Mesothelial cell of epicardium (in vitro differentiated cells): ENCODE measurements around the gene ATXN2L. TPM values are rescaled to one million over a fixed set of nuclear protein-coding genes. Genes with fewer than 3 reads are reported as not detected.

ENCODE experiments used
- DNase-seq, 2 experiments: peaks; one replicate each; pipeline ENCODE4 v3.0.0; 2021; ENCODE audit warnings: low spot score in 2 of 2; ENCODE audit not compliant: unreplicated experiment in 2 of 2
- H3K27ac Mint-ChIP-seq: 2 replicates; pipeline ENCODE4 v1.8.0; 2021; ENCODE audit warnings: mixed read lengths
- H3K27me3 Mint-ChIP-seq: 2 replicates; pipeline ENCODE4 v1.8.0; 2021; ENCODE audit warnings: low read depth, mixed read lengths
- H3K36me3 Mint-ChIP-seq: 2 replicates; pipeline ENCODE4 v1.8.0; 2021; ENCODE audit warnings: mixed read lengths
- H3K4me1 Mint-ChIP-seq: 2 replicates; pipeline ENCODE4 v1.8.0; 2021; ENCODE audit warnings: mixed read lengths
- H3K4me3 Mint-ChIP-seq: 2 replicates; pipeline ENCODE4 v1.8.0; 2021; ENCODE audit warnings: mild to moderate bottlenecking, moderate library complexity, mixed read lengths
- H3K9me3 Mint-ChIP-seq: 2 replicates; pipeline ENCODE4 v1.8.0; 2021; ENCODE audit warnings: mixed read lengths
- total RNA-seq: library from RNA; stranded (reverse); gene quantifications from 3 replicates; pipeline ENCODE4 v1.2.1, GENCODE V29; 2021
- TF ChIP-seq, protein P1 (sequence below): fragments of 200-600 bp; sonication (generic); IDR thresholded peaks from one replicate; pipeline ENCODE4 v1.5.0; 2021; ENCODE audit warnings: antibody characterized with exemption; ENCODE audit not compliant: unreplicated experiment

ATXN2L gene
- total RNA-seq, 1 donor from 2014 or later = 230 TPM

DNA sequence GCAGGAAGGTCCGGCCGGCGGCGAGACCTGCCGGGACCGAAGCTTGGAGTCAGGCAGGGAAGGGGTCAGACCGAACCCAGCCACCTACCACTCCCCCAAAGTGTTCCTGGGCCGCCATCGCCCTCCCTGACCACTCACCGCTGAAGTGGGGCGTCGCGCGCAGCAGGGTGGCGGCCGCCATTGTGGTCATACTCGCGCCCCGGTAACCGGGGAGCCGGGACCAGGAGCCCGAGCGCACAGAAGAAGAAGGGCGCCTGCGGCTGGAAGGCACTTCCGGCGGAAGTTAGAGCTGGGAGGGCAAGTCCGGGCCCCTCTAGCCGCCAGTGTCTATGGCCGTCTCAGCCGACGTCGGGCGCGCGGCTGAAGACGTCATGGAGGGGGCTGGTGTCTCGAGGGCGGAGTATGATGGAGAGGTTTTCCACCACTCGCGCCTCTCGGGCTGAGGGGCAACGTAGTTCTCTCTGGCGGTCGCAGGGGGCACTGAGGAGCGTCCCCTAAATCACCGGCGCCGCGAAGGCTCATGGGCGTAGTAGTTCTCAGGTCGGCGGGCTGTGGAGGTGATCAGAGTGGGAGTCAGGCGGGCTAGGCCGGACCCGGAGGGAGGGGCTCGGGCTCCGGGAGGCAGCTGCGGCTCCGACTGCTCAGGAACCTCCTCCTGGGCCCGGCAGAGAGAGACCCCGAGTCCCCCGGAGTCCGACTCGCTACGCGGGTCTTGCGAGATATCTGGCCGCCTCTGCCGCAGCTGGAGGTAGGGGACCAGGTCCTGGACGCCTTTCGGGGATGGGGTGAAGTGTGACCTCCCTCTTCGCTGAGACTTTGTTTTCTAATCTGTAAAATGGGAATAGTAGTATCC is 23.5 kb downstream of the ATXN2L start, which contains the start of gene TUFM:
TUFM (minus strand) TSS at position 269 of the 853 bp plus-strand sequence; CDS start at position 190, 79 bp downstream.
- H3K27me3 Mint-ChIP-seq = no peaks in the 10 kb centered on the region
- TF ChIP-seq, protein P1, sequence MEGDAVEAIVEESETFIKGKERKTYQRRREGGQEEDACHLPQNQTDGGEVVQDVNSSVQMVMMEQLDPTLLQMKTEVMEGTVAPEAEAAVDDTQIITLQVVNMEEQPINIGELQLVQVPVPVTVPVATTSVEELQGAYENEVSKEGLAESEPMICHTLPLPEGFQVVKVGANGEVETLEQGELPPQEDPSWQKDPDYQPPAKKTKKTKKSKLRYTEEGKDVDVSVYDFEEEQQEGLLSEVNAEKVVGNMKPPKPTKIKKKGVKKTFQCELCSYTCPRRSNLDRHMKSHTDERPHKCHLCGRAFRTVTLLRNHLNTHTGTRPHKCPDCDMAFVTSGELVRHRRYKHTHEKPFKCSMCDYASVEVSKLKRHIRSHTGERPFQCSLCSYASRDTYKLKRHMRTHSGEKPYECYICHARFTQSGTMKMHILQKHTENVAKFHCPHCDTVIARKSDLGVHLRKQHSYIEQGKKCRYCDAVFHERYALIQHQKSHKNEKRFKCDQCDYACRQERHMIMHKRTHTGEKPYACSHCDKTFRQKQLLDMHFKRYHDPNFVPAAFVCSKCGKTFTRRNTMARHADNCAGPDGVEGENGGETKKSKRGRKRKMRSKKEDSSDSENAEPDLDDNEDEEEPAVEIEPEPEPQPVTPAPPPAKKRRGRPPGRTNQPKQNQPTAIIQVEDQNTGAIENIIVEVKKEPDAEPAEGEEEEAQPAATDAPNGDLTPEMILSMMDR = peak; percentile 63
- peaks cover 11% of the 10 kb centered on the region for H3K36me3 Mint-ChIP-seq
- H3K4me3 Mint-ChIP-seq = peak within 1 kb of the TSS; percentile 97
- H3K9me3 Mint-ChIP-seq = no peaks in the 10 kb centered on the region
- peak within 1 kb of the TSS; percentile 98 for H3K27ac Mint-ChIP-seq
- DNase-seq = peak; percentile 95 to 96
- H3K4me1 Mint-ChIP-seq = peaks cover 23% of the 10 kb centered on the region

DNA sequence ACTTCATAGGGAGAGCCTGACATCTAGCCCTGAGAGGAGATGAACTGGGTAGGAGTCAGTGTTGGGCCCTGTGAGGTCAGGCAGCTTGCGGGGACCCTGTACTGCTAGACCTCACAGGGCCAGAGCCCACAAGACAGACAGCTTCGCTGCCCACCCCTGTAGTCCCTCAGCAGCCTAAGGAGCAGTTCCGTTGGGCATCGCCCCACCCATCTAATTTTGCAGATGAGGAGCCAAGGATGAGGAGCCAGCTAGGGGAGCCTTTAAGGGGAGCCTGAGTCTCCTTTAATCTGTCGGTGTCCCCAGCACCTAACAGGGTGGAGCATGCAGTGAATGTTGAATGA is 24.1 kb downstream of the ATXN2L start:
- peaks cover 23% of the 10 kb centered on the region for H3K4me1 Mint-ChIP-seq
- no peak for DNase-seq
- H3K36me3 Mint-ChIP-seq = peaks cover 11% of the 10 kb centered on the region
- H3K9me3 Mint-ChIP-seq = no peaks in the 10 kb centered on the region
- no peaks in the 10 kb centered on the region for H3K27me3 Mint-ChIP-seq
- TF ChIP-seq, protein P1 = no peak
- peak overlapping the region; percentile 97 for H3K4me3 Mint-ChIP-seq
- H3K27ac Mint-ChIP-seq = peak overlapping the region; percentile 98

DNA sequence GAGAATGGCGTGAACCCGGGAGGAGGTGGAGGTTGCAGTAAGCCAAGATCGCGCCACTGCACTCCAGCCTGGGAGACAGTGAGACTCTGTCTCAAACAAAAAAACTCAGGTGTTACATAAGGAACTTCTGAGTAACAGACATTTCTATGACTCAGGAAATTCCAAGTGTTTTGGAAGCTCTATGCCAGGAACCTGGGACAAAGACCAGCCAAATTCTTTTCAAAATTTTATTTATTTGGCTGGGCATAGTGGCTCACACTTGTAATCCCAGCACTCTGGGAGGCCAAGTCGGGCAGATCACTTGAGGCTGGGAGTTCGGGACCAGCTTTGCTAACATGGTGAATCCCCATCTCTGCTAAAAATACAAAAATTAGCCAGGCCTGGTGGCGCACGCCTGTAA is 35.6 kb downstream of the ATXN2L start:
- Mint-ChIP-seq H3K27ac (no peak overlapping the region), H3K36me3 (peaks cover 3% of the 10 kb centered on the region), H3K9me3 (no peaks in the 10 kb centered on the region), H3K27me3 (no peaks in the 10 kb centered on the region), H3K4me3 (no peak overlapping the region), H3K4me1 (peaks cover 2% of the 10 kb centered on the region)
- DNase-seq = no peak
- TF ChIP-seq, protein P1 = no peak

DNA sequence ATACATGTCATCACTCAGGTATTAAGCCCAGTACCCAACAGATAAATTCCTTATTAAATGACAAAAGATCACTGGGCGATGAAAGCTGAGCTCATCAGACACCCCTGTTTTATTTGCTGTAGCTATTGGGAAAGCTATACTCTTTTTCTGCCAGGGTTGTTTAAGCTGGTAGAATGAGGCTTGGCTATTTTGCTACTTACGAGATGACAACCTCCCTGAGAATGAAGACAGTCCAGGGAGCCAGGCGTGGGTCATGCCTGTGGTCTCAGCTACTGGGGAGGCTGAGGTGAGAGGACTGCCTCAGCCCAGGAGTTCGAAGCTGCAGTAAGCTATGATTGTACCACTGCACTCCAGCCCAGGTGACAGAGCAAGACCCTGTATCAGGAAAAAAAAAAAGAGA is 36.5 kb downstream of the ATXN2L start:
- TF ChIP-seq, protein P1 = no peak
- DNase-seq = no peak
- H3K27ac Mint-ChIP-seq = peak overlapping the region; percentile 34
- H3K4me1 Mint-ChIP-seq = peaks cover 6% of the 10 kb centered on the region
- no peak overlapping the region for H3K4me3 Mint-ChIP-seq
- peaks cover 3% of the 10 kb centered on the region for H3K36me3 Mint-ChIP-seq
- no peaks in the 10 kb centered on the region for H3K9me3 Mint-ChIP-seq
- no peaks in the 10 kb centered on the region for H3K27me3 Mint-ChIP-seq

DNA sequence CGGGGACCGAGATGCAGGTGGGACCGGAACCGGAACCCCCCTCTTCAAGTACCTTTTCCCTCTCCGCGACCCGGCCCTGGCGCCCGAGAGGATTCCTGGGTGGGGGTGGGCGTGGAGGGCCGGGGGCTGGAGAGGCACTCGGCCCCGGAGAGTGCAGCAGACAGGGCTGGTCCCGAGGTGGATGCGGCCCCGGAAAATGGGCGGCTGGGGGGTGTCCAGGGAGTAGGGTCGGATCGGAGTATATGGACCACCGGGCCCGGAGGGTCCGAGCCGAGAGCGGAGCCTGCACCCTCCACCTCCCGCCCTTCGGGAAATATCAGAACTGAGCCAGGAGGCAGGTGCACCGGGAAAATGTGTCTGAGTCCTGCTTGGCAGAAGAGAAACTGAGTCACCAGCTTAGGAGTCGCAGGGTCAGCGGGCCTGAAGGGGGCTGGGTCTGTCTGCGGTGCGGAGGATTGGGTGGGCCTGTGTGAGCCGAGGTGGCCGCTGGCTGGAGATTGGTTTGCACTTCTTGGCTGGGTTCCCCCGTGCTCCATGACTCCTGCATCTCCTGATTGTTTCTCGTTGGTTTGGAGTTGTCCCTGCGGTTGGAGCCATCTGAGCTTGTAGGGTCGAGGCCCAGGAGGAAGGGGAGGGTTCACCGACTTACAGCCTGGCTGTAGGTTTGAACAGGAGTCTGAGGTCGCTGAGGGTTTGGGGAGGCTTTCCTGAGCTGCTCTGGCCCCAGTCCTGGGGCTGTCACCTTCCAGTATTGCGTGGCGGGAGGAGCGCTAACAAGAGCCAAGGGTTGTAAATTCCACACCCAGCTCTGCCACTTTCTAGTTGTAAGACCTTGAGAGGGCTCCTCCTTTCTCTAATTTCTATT is 41.4 kb downstream of the ATXN2L start:
- Mint-ChIP-seq H3K36me3 (peaks cover 10% of the 10 kb centered on the region), H3K27ac (peak overlapping the region; percentile 99), H3K4me3 (peak overlapping the region; percentile 99), H3K4me1 (peaks cover 19% of the 10 kb centered on the region), H3K9me3 (no peaks in the 10 kb centered on the region), H3K27me3 (no peaks in the 10 kb centered on the region)
- DNase-seq = no peak
- TF ChIP-seq, protein P1 = no peak
